MM.1S (cell line): ENCODE results near the gene RAB3B.

Source experiments
- DNase-seq: peaks from one replicate; pipeline ENCODE4 v3.0.0-alpha.2; 2015
- H2AFZ ChIP-seq: fragments of 300-600 bp; sonication (generic); 2 replicates; pipeline ENCODE4 v1.6.0; 2016; ENCODE audit warnings: antibody characterized with exemption, low read length
- H3F3A ChIP-seq: fragments of 300-600 bp; sonication (generic); 2 replicates; pipeline ENCODE4 v1.6.1; 2016; ENCODE audit warnings: mild to moderate bottlenecking, antibody characterized with exemption, low read length, moderate library complexity, mixed read lengths; ENCODE audit not compliant: insufficient read depth
- H3K27ac ChIP-seq: fragments of 300-600 bp; sonication (generic); 2 replicates; pipeline ENCODE4 v1.5.1; 2016; ENCODE audit warnings: mild to moderate bottlenecking, low read length
- H3K27me3 ChIP-seq: fragments of 300-600 bp; sonication (generic); replicated peaks from 2 replicates; pipeline ENCODE4 v1.6.0; 2016; ENCODE audit warnings: low read length; ENCODE audit not compliant: insufficient read depth
- H3K36me3 ChIP-seq: fragments of 300-600 bp; sonication (generic); replicated peaks from 2 replicates; pipeline ENCODE4 v1.6.1; 2016; ENCODE audit warnings: mild to moderate bottlenecking, low read length, mixed read lengths; ENCODE audit not compliant: insufficient read depth
- H3K4me1 ChIP-seq: fragments of 300-600 bp; sonication (generic); 2 replicates; pipeline ENCODE4 v1.6.1; 2016; ENCODE audit warnings: low read length, mixed read lengths
- H3K4me2 ChIP-seq: fragments of 300-600 bp; sonication (generic); 2 replicates; pipeline ENCODE4 v1.6.0; 2016; ENCODE audit warnings: low read depth, low read length
- H3K4me3 ChIP-seq: fragments of 300-600 bp; sonication (generic); 2 replicates; pipeline ENCODE4 v1.5.1; 2016; ENCODE audit warnings: low read length, mixed read lengths
- H3K79me2 ChIP-seq: fragments of 300-600 bp; sonication (generic); 2 replicates; pipeline ENCODE4 v1.6.1; 2016; ENCODE audit warnings: mixed run types, low read length, mixed read lengths
- H3K9ac ChIP-seq: fragments of 300-600 bp; sonication (generic); 2 replicates; pipeline ENCODE4 v1.6.1; 2016; ENCODE audit warnings: low read length, mixed read lengths
- H3K9me2 ChIP-seq: fragments of 300-600 bp; sonication (generic); replicated peaks from 2 replicates; pipeline ENCODE4 v1.6.1; 2016; ENCODE audit warnings: mild to moderate bottlenecking, low read length, mixed read lengths; ENCODE audit not compliant: insufficient read depth
- H3K9me3 ChIP-seq: fragments of 300-600 bp; sonication (generic); replicated peaks from 2 replicates; pipeline ENCODE4 v1.6.1; 2016; ENCODE audit warnings: mild to moderate bottlenecking, low read length, mixed read lengths; ENCODE audit not compliant: insufficient read depth
- H4K20me1 ChIP-seq: fragments of 300-600 bp; sonication (generic); 2 replicates; pipeline ENCODE4 v1.6.1; 2016; ENCODE audit warnings: mild to moderate bottlenecking, low read length, moderate library complexity, mixed read lengths; ENCODE audit not compliant: insufficient read depth
- CTCF ChIP-seq: fragments of 300-600 bp; sonication (generic); IDR thresholded peaks from 2 replicates; pipeline ENCODE4 v1.5.1; 2016; ENCODE audit warnings: antibody characterized with exemption, low read length, mixed read lengths
- EZH2 ChIP-seq: fragments of 300-600 bp; sonication (generic); optimal IDR thresholded peaks from 2 replicates; pipeline ENCODE3; 2017; ENCODE audit warnings: low read depth, mild to moderate bottlenecking, antibody characterized with exemption, low read length, mixed read lengths
- EZH2phosphoT487 ChIP-seq: fragments of 300-600 bp; sonication (generic); IDR thresholded peaks from 2 replicates; pipeline ENCODE4 v1.6.1; 2018; ENCODE audit warnings: antibody characterized with exemption, low read length

Gene RAB3B

DNA sequence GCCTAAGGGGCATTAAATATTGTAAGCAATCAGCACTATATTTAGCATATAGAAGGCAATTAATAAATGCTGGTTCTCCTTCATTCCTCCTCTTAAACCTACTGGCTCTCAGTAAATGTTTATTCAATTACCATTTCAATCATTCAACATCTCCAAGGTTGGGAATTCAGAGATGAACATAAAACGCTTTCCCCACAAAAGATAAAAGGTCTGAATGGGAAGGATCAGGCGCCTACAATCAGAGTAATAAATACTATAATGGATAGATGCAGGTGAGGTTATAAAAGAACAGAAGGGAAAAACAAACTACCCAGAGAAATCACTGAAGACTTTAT, 43.5 kb upstream of the RAB3B start:
- Histone ChIP-seq H3K9me3 (no peaks in the 10 kb centered on the region), H4K20me1 (peaks cover 9% of the 10 kb centered on the region; the same call in 1 of the 2 replicates), H3K9ac (peak overlapping the region; percentile 86; the same call in 1 of the 2 replicates), H3K4me3 (peak overlapping the region; percentile 93; the same call in 1 of the 2 replicates), H3K4me2 (peak overlapping the region; percentile 80; the same call in 1 of the 2 replicates), H3K36me3 (no peaks in the 10 kb centered on the region), H3F3A (peaks cover 25% of the 10 kb centered on the region), H3K4me1 (peaks cover 8% of the 10 kb centered on the region), H3K27me3 (no peaks in the 10 kb centered on the region), H3K9me2 (no peaks in the 10 kb centered on the region), H3K27ac (peak overlapping the region; percentile 78; the same call in 1 of the 2 replicates), H2AFZ (peak overlapping the region; percentile 75), H3K79me2 (peaks cover 43% of the 10 kb centered on the region)
- TF ChIP-seq EZH2 (no peak), EZH2phosphoT487 (no peak), CTCF (no peak)
- no peak for DNase-seq

DNA sequence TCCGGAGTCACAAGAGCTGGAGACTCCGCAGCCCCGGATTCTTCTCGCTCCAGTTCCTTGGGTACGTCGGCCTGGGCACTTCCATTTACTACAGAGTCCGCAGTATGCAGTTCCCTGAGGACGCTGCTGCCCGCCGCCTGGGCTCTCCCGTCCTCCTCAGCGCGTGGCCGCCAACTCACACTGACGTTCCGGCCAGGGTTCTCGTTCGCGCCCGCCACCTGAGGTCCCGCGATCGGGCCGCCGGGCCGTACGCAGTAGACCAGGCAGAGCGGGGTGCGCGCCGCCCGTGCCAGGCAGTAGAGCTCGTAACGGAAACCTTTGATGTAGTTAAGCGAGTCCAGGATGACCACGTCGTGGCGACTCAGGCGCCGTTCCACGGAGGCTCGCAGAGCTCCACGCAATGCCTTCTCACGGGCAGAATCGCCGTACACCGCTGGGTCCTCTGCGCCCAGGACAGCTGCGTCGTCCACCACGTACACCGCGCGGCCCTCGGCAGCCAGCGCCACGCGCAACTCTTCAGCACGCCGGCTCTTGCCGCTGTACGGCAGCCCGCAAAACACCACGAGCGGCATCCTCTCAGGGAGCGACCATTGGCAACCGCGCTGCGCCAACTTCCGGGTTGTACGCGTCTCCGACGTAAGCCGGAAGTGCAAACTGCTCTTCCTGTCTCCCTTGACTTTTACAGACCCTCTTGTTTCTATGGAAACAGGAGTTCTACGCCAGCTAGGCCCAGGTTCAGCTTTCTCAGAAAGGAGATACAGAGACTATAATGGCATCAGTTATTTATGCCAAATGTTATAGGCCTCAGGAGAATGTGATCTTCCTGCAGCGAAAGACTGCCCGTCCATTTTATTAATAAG, 42.9 kb upstream of the RAB3B start, which contains the start of gene KTI12:
TSS of gene KTI12 (minus strand) at position 621 of the 860 bp plus-strand sequence. CDS start at position 572, 49 bp downstream.
- Histone ChIP-seq H3K27me3 (no peaks in the 10 kb centered on the region), H3F3A (peaks cover 25% of the 10 kb centered on the region), H4K20me1 (peaks cover 9% of the 10 kb centered on the region; the same call in 1 of the 2 replicates), H3K27ac (peak within 1 kb of the TSS; percentile 78), H3K79me2 (peaks cover 43% of the 10 kb centered on the region), H3K9ac (peak within 1 kb of the TSS; percentile 86), H3K36me3 (no peaks in the 10 kb centered on the region), H3K9me3 (no peaks in the 10 kb centered on the region), H3K4me3 (peak within 1 kb of the TSS; percentile 93), H3K4me2 (peak within 1 kb of the TSS; percentile 80), H2AFZ (peak within 1 kb of the TSS; percentile 75), H3K9me2 (no peaks in the 10 kb centered on the region), H3K4me1 (peaks cover 8% of the 10 kb centered on the region)
- peak; percentile 93 for DNase-seq
- TF ChIP-seq CTCF (no peak), EZH2 (no peak), EZH2phosphoT487 (no peak)

DNA sequence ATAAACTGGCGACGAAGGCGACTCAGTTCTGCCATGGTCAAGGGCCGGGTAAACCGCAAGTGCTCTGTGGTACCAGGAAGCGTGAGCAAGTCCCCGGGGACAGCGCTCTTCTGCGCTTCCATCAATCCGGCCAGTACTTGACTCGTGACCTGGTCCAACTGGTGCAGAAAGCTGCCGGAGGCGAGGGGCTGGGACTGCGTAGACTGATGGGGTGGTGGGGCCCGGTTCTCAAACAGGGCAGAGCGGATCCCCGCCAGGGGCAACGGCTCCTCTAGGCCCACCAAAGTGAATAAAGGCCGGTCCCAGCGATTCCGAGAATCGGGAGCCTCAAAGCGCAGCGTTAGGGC, 42.3 kb upstream of the RAB3B start:
- Histone ChIP-seq H3K36me3 (no peaks in the 10 kb centered on the region), H3F3A (peaks cover 25% of the 10 kb centered on the region), H3K4me1 (peaks cover 8% of the 10 kb centered on the region), H3K9me2 (no peaks in the 10 kb centered on the region), H3K79me2 (peaks cover 43% of the 10 kb centered on the region), H3K4me2 (peak overlapping the region; percentile 80), H3K9ac (peak overlapping the region; percentile 86), H3K4me3 (peak overlapping the region; percentile 93), H4K20me1 (peaks cover 9% of the 10 kb centered on the region; the same call in 1 of the 2 replicates), H3K9me3 (no peaks in the 10 kb centered on the region), H3K27me3 (no peaks in the 10 kb centered on the region), H3K27ac (peak overlapping the region; percentile 78; the same call in 1 of the 2 replicates), H2AFZ (peak overlapping the region; percentile 75)
- DNase-seq = peak; percentile 49
- TF ChIP-seq EZH2 (no peak), CTCF (no peak), EZH2phosphoT487 (no peak)
